HCT116 (cell line): Measurements from ENCODE around the gene CPNE7. TPM values are rescaled to one million over a fixed set of nuclear protein-coding genes. Genes with fewer than 3 reads are reported as not detected.

Source experiments
- ATAC-seq: fragments of 200-7000 bp; cut with Tn5 transposase; 2 replicates; pipeline ENCODE4 v1.9.1; 2020; ENCODE audit warnings: mild to moderate bottlenecking, moderate library complexity
- BruUV-seq: library from RNA; stranded (reverse); fragments of 400-500 nt; replicated peaks from 2 replicates; lab custom pipeline; 2021; lab: Mats Ljungman, UMichigan
- CTCF ChIA-PET: fragments of 300-600 bp; sonication (Branson Sonifier 250); formaldehyde crosslinking; loops from one replicate; lab custom pipeline; 2021; ENCODE audit warnings: antibody characterized with exemption; lab: Charles Lee
- POLR2A ChIA-PET: fragments of 300-600, 350-600 bp; sonication (Branson Sonifier 250); formaldehyde crosslinking; loops from one replicate; lab custom pipeline; 2021; ENCODE audit warnings: antibody characterized with exemption; lab: Charles Lee
- RAD21 ChIA-PET, 2 experiments: fragments of 300-600 bp; sonication (Branson Sonifier 250); formaldehyde crosslinking; loops; one replicate each; lab custom pipeline; 2023; ENCODE audit warnings: low total read pairs in 2 of 2; ENCODE audit not compliant: uncharacterized antibody in 2 of 2, unreplicated experiment in 2 of 2, low non-redundant PET in 1 of 2; lab: Charles Lee
- DNase-seq: peaks from one replicate; pipeline ENCODE4 v3.0.0-alpha.2; 2010; ENCODE audit warnings: low read depth, low spot score
- H2AFZ ChIP-seq: fragments of 200-600 bp; shearing (Covaris generic), sonication (generic); 2 replicates; pipeline ENCODE4 v1.6.1; 2017; ENCODE audit warnings: low read depth, mixed run types, mixed read lengths, antibody characterized with exemption, low read length; ENCODE audit not compliant: poor library complexity, severe bottlenecking
- H3K27ac ChIP-seq: 2 replicates; pipeline ENCODE4 v1.5.1; 2012; ENCODE audit warnings: low read depth, low read length
- H3K27me3 ChIP-seq: fragments of 200-600 bp; sonication (generic); 2 replicates; pipeline ENCODE4 v1.6.1; 2016; ENCODE audit warnings: mixed run types, low read length, mixed read lengths; ENCODE audit not compliant: insufficient read depth
- H3K36me3 ChIP-seq, 2 experiments: fragments of 200-500 bp in 1 of 2; fragments of 200-600 bp in 1 of 2; sonication (Bioruptor generic) in 1 of 2; sonication (generic) in 1 of 2; 2 replicates each; pipeline versions ENCODE4 v1.5.1 to v1.6.1; 2014 to 2016; ENCODE audit warnings: low read length in 2 of 2, inconsistent platforms in 1 of 2, mixed read lengths in 1 of 2, mixed run types in 1 of 2; ENCODE audit not compliant: insufficient read depth in 2 of 2, control insufficient read depth in 1 of 2
- H3K4me1 ChIP-seq, 2 experiments: fragments of 200-600 bp in 1 of 2; sonication (generic) in 1 of 2; 2 replicates each; pipeline versions ENCODE4 v1.5.1 to v1.6.1; 2012 to 2017; ENCODE audit warnings: low read length in 2 of 2, inconsistent platforms in 1 of 2, mild to moderate bottlenecking in 1 of 2, mixed read lengths in 1 of 2, mixed run types in 1 of 2, moderate library complexity in 1 of 2; ENCODE audit not compliant: insufficient read depth in 2 of 2, control insufficient read depth in 1 of 2
- H3K4me2 ChIP-seq: fragments of 200-600 bp; sonication (generic); 2 replicates; pipeline ENCODE4 v1.6.1; 2017; ENCODE audit warnings: mixed run types, low read length, mixed read lengths
- H3K4me3 ChIP-seq, 2 experiments: fragments of 200-600 bp in 1 of 2; sonication (generic) in 1 of 2; replicated peaks in 1 of 2; 2 replicates each; pipeline ENCODE4 v1.5.1; 2011 to 2016; ENCODE audit warnings: low read length in 2 of 2, control low read depth in 1 of 2, low read depth in 1 of 2, mild to moderate bottlenecking in 1 of 2, mixed read lengths in 1 of 2, mixed run types in 1 of 2
- H3K79me2 ChIP-seq: fragments of 200-600 bp; sonication (generic); 2 replicates; pipeline ENCODE4 v1.6.1; 2017; ENCODE audit warnings: mild to moderate bottlenecking, mixed run types, low read length, moderate library complexity, mixed read lengths; ENCODE audit not compliant: insufficient read depth
- H3K9ac ChIP-seq: fragments of 200-600 bp; sonication (generic); 2 replicates; pipeline ENCODE4 v1.6.1; 2016; ENCODE audit warnings: low read length, mixed read lengths
- H3K9me2 ChIP-seq: fragments of 200-600 bp; sonication (generic), shearing (Covaris generic); 2 replicates; pipeline ENCODE4 v1.6.1; 2017; ENCODE audit warnings: mixed run types, mild to moderate bottlenecking, moderate library complexity; ENCODE audit not compliant: insufficient read depth
- H3K9me3 ChIP-seq, 2 experiments: fragments of 200-500 bp in 1 of 2; fragments of 200-600 bp in 1 of 2; sonication (Bioruptor generic) in 1 of 2; sonication (generic) in 1 of 2; 2 replicates each; pipeline ENCODE4 v1.6.1; 2014 to 2017; ENCODE audit warnings: low read length in 2 of 2, mixed read lengths in 2 of 2, inconsistent platforms in 1 of 2, low read depth in 1 of 2, mild to moderate bottlenecking in 1 of 2, mixed run types in 1 of 2, moderate library complexity in 1 of 2; ENCODE audit not compliant: control insufficient read depth in 1 of 2, insufficient read depth in 1 of 2
- H4K20me1 ChIP-seq: fragments of 200-600 bp; sonication (generic), shearing (Covaris generic); 2 replicates; pipeline ENCODE4 v1.6.1; 2017; ENCODE audit warnings: mixed run types, mild to moderate bottlenecking, moderate library complexity; ENCODE audit not compliant: insufficient read depth
- CEBPB ChIP-seq: IDR thresholded peaks from 2 replicates; pipeline ENCODE4 v1.6.1; 2012; ENCODE audit warnings: low read depth
- EGR1 ChIP-seq: IDR thresholded peaks from 2 replicates; pipeline ENCODE4 v1.6.1; 2012; ENCODE audit warnings: low read depth
- ELF1 ChIP-seq: IDR thresholded peaks from 2 replicates; pipeline ENCODE4 v1.6.1; 2012; ENCODE audit warnings: low read depth, borderline replicate concordance
- EZH2phosphoT487 ChIP-seq: fragments of 200-600 bp; IDR thresholded peaks from 2 replicates; pipeline ENCODE4 v1.6.1; 2018; ENCODE audit warnings: antibody characterized with exemption, borderline replicate concordance
- FOSL1 ChIP-seq: IDR thresholded peaks from 2 replicates; pipeline ENCODE4 v1.6.1; 2012; ENCODE audit warnings: low read depth
- JUND ChIP-seq: IDR thresholded peaks from 2 replicates; pipeline ENCODE4 v1.6.1; 2012
- POLR2AphosphoS5 ChIP-seq: IDR thresholded peaks from 2 replicates; pipeline ENCODE4 v1.6.1; 2011; ENCODE audit warnings: mild to moderate bottlenecking, low read depth, low read length, moderate library complexity
- REST ChIP-seq: IDR thresholded peaks from 2 replicates; pipeline ENCODE4 v1.6.1; 2012; ENCODE audit warnings: low read depth
- SIN3A ChIP-seq: IDR thresholded peaks from 2 replicates; pipeline ENCODE4 v1.6.1; 2012; ENCODE audit warnings: low read depth
- SRF ChIP-seq: IDR thresholded peaks from 2 replicates; pipeline ENCODE4 v1.6.1; 2012; ENCODE audit warnings: low read depth
- TCF7L2 ChIP-seq: IDR thresholded peaks from 2 replicates; pipeline ENCODE4 v1.7.0; 2011; ENCODE audit warnings: borderline replicate concordance, inconsistent platforms; ENCODE audit not compliant: insufficient read depth, insufficient read length; ENCODE audit errors: extremely low read depth
- YY1 ChIP-seq: IDR thresholded peaks from 2 replicates; pipeline ENCODE4 v1.6.1; 2011; ENCODE audit warnings: low read length, low read depth, moderate library complexity, mild to moderate bottlenecking; ENCODE audit not compliant: insufficient replicate concordance; ENCODE audit errors: extremely low read depth
- intact Hi-C: fragments of 100-400 bp; cut with micrococcal nuclease; formaldehyde crosslinking; loops from 2 replicates; pipeline ENCODE4 v1.10.0; 2022
- total RNA-seq: library from RNA; stranded (reverse); gene quantifications from one replicate; pipeline ENCODE4 v1.2.1, GENCODE V29; 2021; ENCODE audit not compliant: unreplicated experiment
- TF ChIP-seq, protein P1 (sequence below): IDR thresholded peaks from 2 replicates; pipeline ENCODE4 v1.6.1; 2012
- TF ChIP-seq, protein P2 (sequence below): IDR thresholded peaks from 2 replicates; pipeline ENCODE4 v1.6.1; 2012

CPNE7 gene
- total RNA-seq, 1 experiment from 2014 or later, result 201 TPM

DNA sequence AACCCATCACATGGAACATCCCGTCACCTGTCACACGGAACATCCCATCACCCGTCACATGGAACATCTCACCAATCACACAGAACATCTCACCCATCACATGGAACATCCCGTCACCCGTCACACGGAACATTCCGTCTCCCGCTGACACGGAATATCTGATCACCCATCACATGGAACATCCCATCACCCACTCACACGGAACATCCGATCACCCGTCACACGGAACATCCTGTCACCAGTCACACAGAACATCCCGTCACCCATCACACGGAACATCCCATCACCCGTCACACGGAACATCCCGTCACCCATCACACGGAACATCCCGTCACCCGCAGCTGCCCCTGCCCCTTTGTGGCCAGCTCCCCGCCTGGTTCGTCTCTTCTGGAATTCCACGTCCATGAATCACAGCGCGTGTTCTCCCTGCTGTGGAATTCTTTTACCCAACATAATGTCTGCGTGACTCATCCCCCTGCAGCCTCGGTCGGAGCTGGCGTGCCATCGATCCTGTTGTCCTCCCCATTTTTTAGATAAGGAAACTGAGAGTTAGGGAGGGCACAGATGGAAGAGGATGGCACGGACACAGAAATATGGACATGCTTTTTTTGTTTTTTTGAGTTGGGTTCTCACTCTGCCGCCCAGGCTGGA, 5.6 kb downstream of the CPNE7 start:
- Histone ChIP-seq H3K79me2 (peaks cover 50% of the 10 kb centered on the region), H3K4me3 (no peak overlapping the region; a peak in 1 of 4 replicates), H3K9me3 (peaks cover 0 to 4% of the 10 kb centered on the region in 2 experiments; a peak in 1 of 4 replicates), H3K27ac (peak overlapping the region; percentile 45), H3K4me2 (peak overlapping the region; percentile 57), H3K27me3 (no peaks in the 10 kb centered on the region), H4K20me1 (no peaks in the 10 kb centered on the region; the same call in 1 of the 2 replicates), H3K36me3 (peaks cover 24 to 75% of the 10 kb centered on the region in 2 experiments; a peak in 3 of 4 replicates), H3K9ac (peak overlapping the region; percentile 44), H3K9me2 (no peaks in the 10 kb centered on the region), H2AFZ (no peak overlapping the region), H3K4me1 (peaks cover 15 to 42% of the 10 kb centered on the region in 2 experiments)
- ChIA-PET RAD21 (no interaction called here), POLR2A (interaction anchor here (0.6 kb wide), 1 partner anchor 17 kb away, joined by 3 read pairs; no protein-coding TSS in a partner anchor), CTCF (interaction anchor here (1.1 kb wide), 1 partner anchor 19 kb away, joined by 4 read pairs; no protein-coding TSS in a partner anchor)
- BruUV-seq, result no TSS peak
- TF ChIP-seq, protein P1, sequence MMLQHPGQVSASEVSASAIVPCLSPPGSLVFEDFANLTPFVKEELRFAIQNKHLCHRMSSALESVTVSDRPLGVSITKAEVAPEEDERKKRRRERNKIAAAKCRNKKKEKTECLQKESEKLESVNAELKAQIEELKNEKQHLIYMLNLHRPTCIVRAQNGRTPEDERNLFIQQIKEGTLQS, result no peak
- TF ChIP-seq POLR2AphosphoS5, result peak; percentile 24; the same call in 1 of the 2 replicates
- intact Hi-C loops, result no loop called here
- DNase-seq, result peak; percentile 66
- ATAC-seq, result peak; percentile 76

DNA sequence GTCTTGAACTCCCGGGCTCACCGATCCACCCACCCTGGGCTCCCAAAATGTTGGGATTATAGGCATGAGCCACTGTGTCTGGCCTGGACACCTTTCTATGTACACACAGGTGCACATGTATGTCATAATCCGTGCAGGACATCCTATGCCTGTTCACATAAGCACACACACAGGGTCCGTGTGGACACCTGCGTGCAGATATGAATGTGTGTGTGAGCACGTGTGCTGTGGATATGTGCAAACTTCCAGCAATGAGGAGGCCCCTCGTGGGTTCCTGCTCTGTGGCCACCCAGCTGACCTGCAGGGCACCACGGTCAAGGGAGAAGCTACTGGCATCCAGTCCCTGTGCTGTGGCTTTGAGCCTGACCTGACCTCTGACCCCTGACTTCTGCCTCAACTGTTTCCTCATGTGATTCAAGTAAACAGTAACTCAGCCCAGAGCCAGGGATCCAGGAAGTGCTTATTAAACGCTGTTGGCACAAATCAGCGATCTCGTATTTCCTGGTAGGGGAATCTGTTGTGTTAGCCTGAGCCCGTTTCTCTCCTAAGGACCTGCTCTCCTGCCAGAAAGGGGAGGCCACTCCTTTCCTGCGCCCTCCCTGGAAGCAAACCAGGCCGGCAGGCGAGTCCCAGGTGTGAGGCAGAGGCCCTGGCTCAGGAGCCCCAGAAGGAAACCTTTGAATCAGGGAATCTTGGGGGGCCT, 6.5 kb downstream of the CPNE7 start:
- ChIA-PET POLR2A (no interaction called here), CTCF (interaction anchor here (1.1 kb wide), 1 partner anchor 18 kb away, joined by 4 read pairs; no protein-coding TSS in a partner anchor), RAD21 (no interaction called here)
- H3K4me2 ChIP-seq, result peak overlapping the region; percentile 57
- no TSS peak for BruUV-seq
- peaks cover 42% of the 10 kb centered on the region for H3K79me2 ChIP-seq
- intact Hi-C loops, result no loop called here
- H2AFZ ChIP-seq, result no peak overlapping the region
- H3K27ac ChIP-seq, result peak overlapping the region; percentile 45
- no peaks in the 10 kb centered on the region for H3K27me3 ChIP-seq
- no peaks in the 10 kb centered on the region; the same call in 1 of the 2 replicates for H4K20me1 ChIP-seq
- H3K9me3 ChIP-seq, result peaks cover 0 to 4% of the 10 kb centered on the region in 2 experiments; a peak in 1 of 4 replicates
- H3K4me1 ChIP-seq, result peaks cover 16 to 41% of the 10 kb centered on the region in 2 experiments
- H3K36me3 ChIP-seq, result peaks cover 27 to 78% of the 10 kb centered on the region in 2 experiments
- H3K9ac ChIP-seq, result peak overlapping the region; percentile 44
- no peak for DNase-seq
- no peak overlapping the region for H3K4me3 ChIP-seq
- peak; percentile 3; the same call in 1 of the 2 replicates for ATAC-seq
- H3K9me2 ChIP-seq, result no peaks in the 10 kb centered on the region
- TF ChIP-seq SIN3A, result no peak
- TF ChIP-seq REST, result no peak
- no peak for TF ChIP-seq EZH2phosphoT487
- no peak for TF ChIP-seq SRF
- TF ChIP-seq JUND, result no peak
- TF ChIP-seq, protein P2, sequence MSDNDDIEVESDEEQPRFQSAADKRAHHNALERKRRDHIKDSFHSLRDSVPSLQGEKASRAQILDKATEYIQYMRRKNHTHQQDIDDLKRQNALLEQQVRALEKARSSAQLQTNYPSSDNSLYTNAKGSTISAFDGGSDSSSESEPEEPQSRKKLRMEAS, result no peak
- TF ChIP-seq TCF7L2, result no peak
- TF ChIP-seq YY1, result no peak
- TF ChIP-seq ELF1, result no peak
- no peak for TF ChIP-seq FOSL1
- TF ChIP-seq, protein P1, result no peak
- TF ChIP-seq EGR1, result no peak
- no peak for TF ChIP-seq CEBPB
